HepG2 (cell line): ENCODE measurements around the gene DDC. TPM values are rescaled to one million over a fixed set of nuclear protein-coding genes. Genes with fewer than 3 reads are reported as not detected.

Experiments
- E2F1 ChIP-seq: sonication (generic); formaldehyde crosslinking; IDR thresholded peaks from 2 replicates; pipeline ENCODE4 v1.5.0; 2020; ENCODE audit warnings: missing genetic modification reagents
- E2F2 ChIP-seq: sonication (generic); formaldehyde crosslinking; IDR thresholded peaks from 2 replicates; pipeline ENCODE4 v1.4.0; 2020; ENCODE audit warnings: missing genetic modification reagents, borderline replicate concordance
- FOXK2 ChIP-seq: fragments of 450-650 bp; IDR thresholded peaks from 2 replicates; pipeline ENCODE4 v1.6.1; 2016
- FOXP1 ChIP-seq, 2 experiments: fragments of 450-650 bp in 1 of 2; IDR thresholded peaks; 2 replicates each; pipeline ENCODE4 v1.6.1; 2017 to 2018; ENCODE audit warnings: antibody characterized with exemption in 1 of 2
- GPN1 ChIP-seq: sonication (generic); formaldehyde crosslinking; IDR thresholded peaks from 2 replicates; pipeline ENCODE4 v1.5.1; 2020; ENCODE audit warnings: missing genetic modification reagents, borderline replicate concordance
- HNRNPH1 ChIP-seq: fragments of 200-400 bp; formaldehyde crosslinking; optimal IDR thresholded peaks from 2 replicates; pipeline ENCODE3; 2017; ENCODE audit warnings: mild to moderate bottlenecking, low read depth, low read length
- KDM1A ChIP-seq: IDR thresholded peaks from 2 replicates; pipeline ENCODE4 v1.6.1; 2016; ENCODE audit warnings: missing compliant biosample characterization
- NFE2L1 ChIP-seq: sonication (generic); formaldehyde crosslinking; IDR thresholded peaks from 2 replicates; pipeline ENCODE4 v1.4.0; 2020; ENCODE audit warnings: missing genetic modification reagents, mild to moderate bottlenecking, borderline replicate concordance
- SP140L ChIP-seq: sonication (generic); formaldehyde crosslinking; IDR thresholded peaks from 2 replicates; pipeline ENCODE4 v1.4.0; 2020; ENCODE audit warnings: missing genetic modification reagents, borderline replicate concordance
- TFAP4 ChIP-seq: sonication (generic); IDR thresholded peaks from 2 replicates; pipeline ENCODE4 v1.6.1; 2016; ENCODE audit warnings: low read depth, borderline replicate concordance
- TRIM24 ChIP-seq: sonication (generic); formaldehyde crosslinking; IDR thresholded peaks from 2 replicates; pipeline ENCODE4 v1.8.0; 2022; ENCODE audit warnings: mild to moderate bottlenecking, missing genetic modification reagents
- ZFP62 ChIP-seq: sonication (generic); formaldehyde crosslinking; IDR thresholded peaks from 2 replicates; pipeline ENCODE4 v1.4.0; 2020; ENCODE audit warnings: missing genetic modification reagents
- ZNF282 ChIP-seq: fragments of 450-650 bp; IDR thresholded peaks from 2 replicates; pipeline ENCODE4 v1.6.1; 2018; ENCODE audit not compliant: partially characterized antibody
- ZNF513 ChIP-seq: sonication (generic); formaldehyde crosslinking; conservative IDR thresholded peaks from 2 replicates; pipeline ENCODE4 v1.5.0; 2020; ENCODE audit warnings: missing genetic modification reagents
- ZNF563 ChIP-seq: sonication (generic); formaldehyde crosslinking; IDR thresholded peaks from 2 replicates; pipeline ENCODE4 v1.8.0; 2022; ENCODE audit warnings: mild to moderate bottlenecking, moderate library complexity, missing genetic modification reagents
- ZNF646 ChIP-seq: sonication (generic); formaldehyde crosslinking; IDR thresholded peaks from 2 replicates; pipeline ENCODE4 v1.9.0; 2021; ENCODE audit warnings: mild to moderate bottlenecking, missing genetic modification reagents
- ZNF772 ChIP-seq: sonication (generic); formaldehyde crosslinking; IDR thresholded peaks from 2 replicates; pipeline ENCODE4 v1.5.0; 2020; ENCODE audit warnings: mild to moderate bottlenecking, missing genetic modification reagents
- polyA plus RNA-seq, 8 experiments: library from polyadenylated mRNA; depleted of rRNA in 3 of 8; stranded (reverse) in 7 of 8; unstranded in 1 of 8; fragments of >200 nt; fragmentation: Illumina TruSeq in 4 of 8; extraction: Trizol in 4 of 8; gene quantifications; 2 replicates each; pipeline versions ENCODE4 v1.2.1 to v1.2.3, GENCODE V29; 2011 to 2016; ENCODE audit warnings: low read depth in 4 of 8, missing spikeins in 1 of 8, mixed read lengths in 1 of 8; ENCODE audit not compliant: insufficient read depth in 1 of 8
- total RNA-seq, 5 experiments: library from RNA; depleted of rRNA; stranded (reverse); fragments of >200 nt; fragmentation: Illumina TruSeq; extraction: Trizol; gene quantifications; 2 replicates each; pipeline ENCODE4 v1.2.3, GENCODE V29; 2016; ENCODE audit warnings: low read depth in 1 of 5

Gene DDC
- total and polyA plus RNA-seq, 2 of the 13 experiments (the other 11 are each of a cell fraction or from before 2014, with no cell fraction given), result 11.7 to 93.3 TPM

GRCh38 chr7:50449881-50450589 lies 115.2 kb downstream of the DDC start, which contains the start of gene FIGNL1 (continued):
- TF ChIP-seq ZNF646 (CRISPR knock-in tag) (no peak), ZNF282 (no peak), NFE2L1 (CRISPR knock-in tag) (no peak; the same call in 1 of the 2 replicates), TRIM24 (CRISPR knock-in tag) (no peak), FOXK2 (no peak), ZNF772 (CRISPR knock-in tag) (peak; percentile 38; the same call in 1 of the 2 replicates), HNRNPH1 (no peak), E2F1 (CRISPR knock-in tag) (peak; percentile 97), ZNF513 (no peak), GPN1 (CRISPR knock-in tag) (no peak), ZNF563 (CRISPR knock-in tag) (peak; percentile 64; the same call in 1 of the 2 replicates), ZFP62 (CRISPR knock-in tag) (no peak), SP140L (no peak), E2F2 (CRISPR knock-in tag) (peak; percentile 82; the same call in 1 of the 2 replicates), TFAP4 (no peak), FOXP1 (IDR thresholded peaks at IDR 0.05) (no peak), FOXP1 (CRISPR knock-in tag; IDR thresholded peaks at IDR 0.05) (no peak), KDM1A (CRISPR knock-in tag) (no peak)
